Stimulated activated CD4-positive, alpha-beta T cell treated with anti-CD3 and anti-CD28 coated beads, Interleukin-15, amount 100 ng/mL, for 48 hours (primary cell): ENCODE measurements around the gene LMX1B.

Experiments used
- DNase-seq, 2 donors: peaks; one replicate each; pipeline ENCODE4 v3.0.0-alpha.2; 2020; ENCODE audit warnings: low read depth in 2 of 2

Gene LMX1B

GRCh38 chr9:126658201-126658825, 44.6 kb downstream of the LMX1B start:
- DNase-seq, result no peak

- no peak for DNase-seq
These were observed 45.3 kb downstream of the LMX1B start for GRCh38 chr9:126658956-126659555.

- no peak for DNase-seq
These were observed 47.4 kb downstream of the LMX1B start for GRCh38 chr9:126661122-126661520.

- DNase-seq, result no peak
These were observed 48.0 kb downstream of the LMX1B start for GRCh38 chr9:126661521-126662251.

- DNase-seq, result no peak
These were observed 49.9 kb downstream of the LMX1B start for GRCh38 chr9:126663661-126664072.

- no peak for DNase-seq
These were observed 51.3 kb downstream of the LMX1B start for GRCh38 chr9:126664900-126665643.

- no peak for DNase-seq
These were observed 51.9 kb downstream of the LMX1B start for GRCh38 chr9:126665644-126666035.

GRCh38 chr9:126666155-126666803, 52.6 kb downstream of the LMX1B start:
- DNase-seq, result no peak

GRCh38 chr9:126667190-126668055, 53.7 kb downstream of the LMX1B start:
- DNase-seq, result no peak

GRCh38 chr9:126668058-126668457, 54.3 kb downstream of the LMX1B start:
- no peak for DNase-seq

- no peak for DNase-seq
These were observed 55.4 kb downstream of the LMX1B start for GRCh38 chr9:126669108-126669507.

- DNase-seq, result no peak
These were observed 56.5 kb downstream of the LMX1B start for GRCh38 chr9:126670270-126670669.

GRCh38 chr9:126671381-126671831, 57.7 kb downstream of the LMX1B start:
- no peak for DNase-seq

- no peak for DNase-seq
These were observed 58.3 kb downstream of the LMX1B start for GRCh38 chr9:126671983-126672382.

- DNase-seq, result no peak
These were observed 59.0 kb downstream of the LMX1B start for GRCh38 chr9:126672634-126673284.

- no peak for DNase-seq
These were observed 60.1 kb downstream of the LMX1B start for GRCh38 chr9:126673689-126674364.

GRCh38 chr9:126674365-126675146, 60.8 kb downstream of the LMX1B start:
- DNase-seq, result no peak

- DNase-seq, result no peak
These were observed 61.4 kb downstream of the LMX1B start for GRCh38 chr9:126675147-126675467.

- DNase-seq, result no peak
These were observed 62.5 kb downstream of the LMX1B start for GRCh38 chr9:126676102-126676684.
